Right lung (tissue), 5 donors: ENCODE results near the gene DNAJC4. TPM values are rescaled to one million over a fixed set of nuclear protein-coding genes. Genes with fewer than 3 reads are reported as not detected.

Experiments
- DNase-seq, 2 donors: peaks; one replicate each; pipeline ENCODE4 v3.0.0-alpha.2; 2013
- polyA plus RNA-seq, 5 donors: library from polyadenylated mRNA; unstranded; fragments of 120-200 nt; gene quantifications; one replicate each; pipeline versions ENCODE4 v1.2.1 to v1.2.3, GENCODE V29; 2013; ENCODE audit warnings: inconsistent platforms in 1 of 5, low replicate concordance in 1 of 5; ENCODE audit not compliant: insufficient read length in 5 of 5, insufficient read depth in 1 of 5

Gene DNAJC4
- polyA plus RNA-seq, 5 donors: 57.9 to 88.9 (median 71.2) TPM

GRCh38 chr11:64255135-64256128, 25.1 kb downstream of the DNAJC4 start:
- DNase-seq: no peak

GRCh38 chr11:64256300-64256699, 26.0 kb downstream of the DNAJC4 start:
- DNase-seq: no peak

- no peak for DNase-seq
Observed at GRCh38 chr11:64258356-64258755, 28.0 kb downstream of the DNAJC4 start.

- DNase-seq: no peak
Observed at GRCh38 chr11:64258946-64259532, 28.7 kb downstream of the DNAJC4 start.

GRCh38 chr11:64259533-64260067, 29.3 kb downstream of the DNAJC4 start:
- DNase-seq: no peak

- DNase-seq: no peak
Observed at GRCh38 chr11:64260147-64260708, 29.9 kb downstream of the DNAJC4 start.

GRCh38 chr11:64261556-64262080, 31.3 kb downstream of the DNAJC4 start:
- DNase-seq: no peak

GRCh38 chr11:64262271-64263002, 32.1 kb downstream of the DNAJC4 start:
- no peak for DNase-seq

- DNase-seq: no peak
Observed at GRCh38 chr11:64263021-64263946, 32.9 kb downstream of the DNAJC4 start.

GRCh38 chr11:64263947-64264317, 33.6 kb downstream of the DNAJC4 start:
- DNase-seq: no peak

GRCh38 chr11:64264371-64264852, 34.1 kb downstream of the DNAJC4 start:
- DNase-seq: no peak

GRCh38 chr11:64265176-64266160, 35.1 kb downstream of the DNAJC4 start:
- no peak for DNase-seq

- DNase-seq: no peak
Observed at GRCh38 chr11:64266339-64266738, 36.0 kb downstream of the DNAJC4 start.

- DNase-seq: no peak
Observed at GRCh38 chr11:64267207-64267945, 37.0 kb downstream of the DNAJC4 start.

GRCh38 chr11:64268025-64268892, 37.9 kb downstream of the DNAJC4 start:
- DNase-seq: peak; percentile 45 to 55

GRCh38 chr11:64268893-64269539, 38.7 kb downstream of the DNAJC4 start:
- DNase-seq: no peak
